NOMO-1 treated with dmso at 0.1 percent for 144 hours (cell line): ENCODE results near the gene SLC35F2.
"Not testable (repeated sequence)": the region's sequence is repeated elsewhere in the genome, so short reads cannot be mapped to it uniquely, and the experiment has no call there.

Experiments
- DNase-seq: peaks from one replicate; lab custom pipeline; 2025; ENCODE audit not compliant: unreplicated experiment; lab: John Stamatoyannopoulos, UW

Gene SLC35F2

GRCh38 chr11:107842412-107843100, 16.0 kb downstream of the SLC35F2 start:
- no peak for DNase-seq

DNA sequence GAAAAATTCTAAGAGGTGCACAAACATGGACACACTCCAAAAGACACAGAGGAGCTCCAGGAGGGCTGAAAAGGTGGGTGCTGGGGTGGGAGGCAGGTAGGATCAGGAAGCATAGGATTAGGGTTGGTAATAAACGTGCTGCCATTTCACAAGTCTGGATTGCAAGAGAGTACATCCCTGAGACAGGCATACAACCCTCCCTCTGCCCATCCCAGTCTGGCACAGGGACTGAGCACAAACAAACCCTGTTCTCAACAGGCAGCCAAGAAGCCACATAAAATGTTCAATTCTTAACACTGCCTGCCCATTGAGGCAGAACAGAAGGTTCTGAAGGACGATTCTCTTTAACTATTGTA, 18.5 kb downstream of the SLC35F2 start:
- DNase-seq = no peak

DNA sequence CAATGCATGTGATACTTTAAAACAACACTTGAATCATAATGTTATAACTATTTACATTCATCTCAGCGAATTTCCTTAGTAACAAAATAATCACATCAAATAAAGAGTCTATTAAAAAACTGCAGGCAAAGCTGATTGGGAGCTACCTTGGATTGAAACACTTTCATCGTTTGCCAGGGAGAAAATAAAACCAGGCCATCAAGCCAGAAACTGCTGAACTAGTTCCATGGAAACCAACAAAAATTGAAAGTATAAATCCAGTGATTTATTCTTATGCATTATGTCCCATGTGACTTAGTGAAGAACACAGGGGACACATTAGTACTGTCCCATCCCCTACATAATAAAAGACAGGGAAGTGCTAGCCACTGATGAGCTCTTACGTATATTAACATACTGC, 21.7 kb downstream of the SLC35F2 start:
- no peak for DNase-seq

- DNase-seq = no peak
Observed at GRCh38 chr11:107834995-107835394, 23.6 kb downstream of the SLC35F2 start.

- not testable (repeated sequence) for DNase-seq
Observed at GRCh38 chr11:107833926-107834325, 24.7 kb downstream of the SLC35F2 start.

DNA sequence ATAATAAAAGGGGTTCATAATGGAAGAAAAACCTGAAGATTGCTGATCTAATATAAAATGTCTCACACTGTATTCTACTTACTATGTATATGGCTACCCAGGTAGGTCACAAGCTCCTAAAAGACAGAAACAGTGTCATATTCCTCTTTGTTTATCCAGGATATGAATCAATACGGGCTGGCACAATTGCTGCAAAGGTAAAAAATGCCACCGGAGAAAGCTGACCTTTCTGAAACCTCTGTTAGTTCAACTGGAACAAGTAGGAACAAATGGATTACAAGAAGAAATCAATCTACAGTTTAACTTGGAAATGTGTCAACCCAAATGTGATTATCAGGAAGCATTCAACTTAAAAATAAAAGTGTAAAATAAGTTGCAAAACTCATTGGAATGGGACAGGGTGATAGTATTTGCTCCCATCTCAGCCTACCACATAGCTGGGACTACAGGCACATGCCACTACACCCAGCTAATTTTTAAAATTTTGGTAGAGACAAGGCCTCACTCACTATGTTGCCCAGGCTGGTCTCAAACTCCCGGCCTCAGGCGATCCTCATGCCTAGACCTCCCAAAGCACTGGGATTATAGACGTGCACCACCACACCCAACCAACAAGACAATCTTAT, 27.6 kb downstream of the SLC35F2 start:
- DNase-seq = no peak

- no peak for DNase-seq
Observed at GRCh38 chr11:107827041-107827440, 31.5 kb downstream of the SLC35F2 start.

- no peak for DNase-seq
Observed at GRCh38 chr11:107825875-107826274, 32.7 kb downstream of the SLC35F2 start.

DNA sequence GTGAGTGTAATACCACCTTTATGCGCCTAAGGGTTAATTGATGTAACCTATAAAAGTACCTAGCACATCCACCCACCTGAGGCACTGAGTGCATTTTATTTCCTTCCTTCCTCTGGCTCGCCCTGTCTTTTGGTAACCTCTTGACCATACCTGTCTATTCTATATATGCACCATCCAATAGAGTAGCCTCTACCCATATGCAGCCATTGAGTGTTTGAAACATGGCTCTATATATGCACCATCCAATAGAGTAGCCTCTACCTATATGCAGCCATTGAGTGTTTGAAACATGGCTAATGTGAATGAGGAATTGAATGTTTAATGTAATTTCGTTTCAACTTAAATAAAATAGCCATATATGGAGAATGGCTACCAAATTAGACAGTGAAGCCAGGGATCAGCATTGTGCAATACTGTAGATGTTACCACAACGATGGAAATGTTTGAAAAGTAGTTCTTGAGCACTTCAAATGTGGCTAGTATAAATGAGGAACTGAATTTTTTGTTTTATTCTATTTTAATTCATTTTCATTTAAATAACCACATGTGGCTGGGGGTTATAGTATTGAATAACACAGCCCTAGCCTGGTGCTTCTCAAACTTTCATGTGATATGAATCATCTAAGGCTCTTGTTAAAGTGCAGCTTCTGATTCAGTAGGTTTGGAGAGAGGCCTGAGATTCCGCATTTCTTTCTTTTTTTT, 33.8 kb downstream of the SLC35F2 start:
- peak; percentile 41 for DNase-seq

- no peak for DNase-seq
Observed at GRCh38 chr11:107821199-107821927, 37.2 kb downstream of the SLC35F2 start.

DNA sequence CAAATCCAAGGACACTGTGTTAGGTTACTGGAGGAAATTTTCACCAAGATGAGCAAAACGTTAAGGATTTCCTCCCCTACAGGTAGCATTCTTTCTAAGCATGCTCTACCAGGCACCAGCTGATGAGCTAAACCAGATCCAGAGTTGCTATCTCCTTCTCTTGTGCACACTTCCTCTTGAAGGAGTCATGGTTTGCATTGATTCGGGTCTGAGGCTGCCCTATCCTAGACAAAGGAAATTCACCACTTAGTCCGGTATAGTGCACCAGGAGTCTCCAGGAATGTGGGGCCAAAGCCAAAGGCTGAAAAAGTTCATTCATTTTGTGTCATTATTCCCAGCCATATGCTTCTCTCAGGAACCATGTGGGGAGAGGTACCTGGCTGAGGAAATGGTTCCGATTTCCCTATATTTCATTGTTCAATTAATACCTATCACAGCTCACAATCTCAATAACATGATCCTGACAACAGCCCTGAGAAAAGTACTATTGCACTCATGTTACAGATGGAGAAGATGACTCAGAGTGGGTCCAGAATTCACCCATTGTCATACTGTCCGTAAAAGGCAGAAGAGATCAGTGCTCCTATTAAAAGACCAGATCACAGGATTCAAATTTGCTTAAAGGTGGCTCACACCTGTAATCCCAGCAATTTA, 39.1 kb downstream of the SLC35F2 start:
- DNase-seq = no peak

DNA sequence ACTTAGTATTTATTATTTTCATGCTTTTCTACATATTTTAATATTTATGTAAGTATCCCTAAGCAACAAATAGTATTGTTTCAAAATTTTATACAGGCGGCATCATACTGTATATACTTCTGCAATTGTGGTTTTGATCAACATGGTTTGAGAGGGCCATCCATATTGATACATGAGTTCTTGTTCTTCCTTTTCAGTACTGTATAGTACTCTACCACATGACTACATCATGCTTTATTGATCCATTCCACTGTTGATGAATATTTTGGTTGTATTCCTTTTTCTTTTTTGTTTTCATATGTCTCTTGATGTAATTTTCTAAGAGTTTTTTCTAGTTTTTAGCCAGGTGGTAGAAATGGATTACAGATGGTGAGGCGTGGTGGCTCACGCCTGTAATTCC, 40.1 kb downstream of the SLC35F2 start:
- no peak for DNase-seq

GRCh38 chr11:107816028-107816427, 42.6 kb downstream of the SLC35F2 start:
- DNase-seq = no peak

GRCh38 chr11:107810875-107811274, 47.7 kb downstream of the SLC35F2 start:
- DNase-seq = no peak

DNA sequence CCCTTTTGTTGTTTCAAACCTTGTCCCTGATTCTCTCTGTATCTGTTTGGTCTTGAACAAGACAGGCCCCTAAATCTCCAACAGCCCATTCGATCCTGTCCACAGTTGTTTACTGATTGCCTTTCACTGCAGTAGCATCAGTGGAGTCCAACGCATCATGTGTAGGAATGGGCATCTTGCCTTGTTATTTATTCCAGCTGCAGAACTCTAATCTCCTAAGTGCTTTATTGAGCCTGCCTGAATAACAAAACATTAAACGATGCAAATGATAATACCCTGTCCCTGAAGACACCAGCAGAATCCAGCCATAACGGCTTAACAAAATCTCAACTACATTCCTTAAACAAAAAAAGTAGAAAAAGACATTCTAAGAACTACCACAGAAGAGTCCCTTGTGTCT, 50.1 kb downstream of the SLC35F2 start:
- DNase-seq = no peak

DNA sequence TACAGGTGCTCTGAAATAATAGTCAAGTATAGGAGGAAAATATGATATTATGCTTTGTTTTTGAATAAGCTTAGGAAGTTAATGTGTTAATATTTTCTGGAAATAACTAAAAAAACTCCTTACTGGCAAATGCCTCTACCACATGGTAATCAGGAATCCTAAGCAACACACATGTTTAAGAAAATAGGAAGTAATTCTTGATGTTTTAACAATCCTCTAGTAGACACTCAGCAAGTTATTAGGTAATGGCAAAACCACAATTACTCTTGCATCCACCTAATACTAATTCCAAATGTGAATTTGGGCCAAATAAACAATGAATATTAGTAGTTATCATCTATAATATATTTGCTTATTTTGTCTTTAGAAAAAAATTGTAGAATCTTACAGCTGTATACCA, 53.6 kb downstream of the SLC35F2 start:
- no peak for DNase-seq

- no peak for DNase-seq
Observed at GRCh38 chr11:107804211-107804610, 54.4 kb downstream of the SLC35F2 start.

DNA sequence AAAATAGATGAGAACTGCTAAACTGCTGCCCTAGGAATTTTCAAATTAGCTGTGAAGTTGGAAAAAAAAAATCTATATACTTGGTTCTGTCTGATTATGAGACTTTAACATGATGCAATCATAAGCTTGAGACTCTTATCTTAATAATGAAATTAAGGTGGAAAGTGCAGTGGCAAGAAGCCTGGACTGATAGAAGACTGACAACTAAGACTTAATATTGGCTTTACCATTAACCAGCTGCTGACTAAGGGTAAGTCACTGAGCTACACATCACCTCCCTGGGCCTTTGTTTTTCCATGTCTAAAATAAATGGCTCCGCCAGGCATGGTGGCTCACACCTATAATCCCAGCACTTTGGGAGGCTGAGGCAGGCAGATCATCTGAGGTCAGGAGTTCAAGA, 56.9 kb downstream of the SLC35F2 start:
- no peak for DNase-seq

- peak; percentile 44 for DNase-seq
Observed at GRCh38 chr11:107799218-107799859, 59.2 kb downstream of the SLC35F2 start.

DNA sequence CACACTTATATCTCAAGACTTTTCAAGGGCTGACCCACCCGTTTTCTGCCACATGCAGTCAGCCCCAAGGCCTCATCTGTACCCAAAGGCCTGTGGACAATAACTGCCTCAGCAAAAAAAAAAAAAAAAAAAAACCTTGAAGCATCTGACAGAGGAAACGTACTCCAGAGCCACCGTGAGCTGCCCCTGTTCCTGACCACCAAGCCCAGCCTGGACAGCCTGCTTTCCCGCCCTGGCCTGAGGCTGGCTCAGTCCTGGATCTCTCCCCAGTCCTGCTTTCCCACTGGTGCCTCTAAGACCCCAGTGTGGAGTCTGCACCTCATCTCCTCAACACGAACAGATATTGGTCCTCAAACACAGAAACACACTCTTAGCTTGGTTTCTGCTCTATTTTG, 66.5 kb downstream of the SLC35F2 start:
- no peak for DNase-seq
